SH-SY5Y (cell line): ENCODE measurements around the gene CLEC16A.

ENCODE experiments used
- GATA2 ChIP-seq: IDR thresholded peaks from 2 replicates; pipeline ENCODE4 v1.6.1; 2011; ENCODE audit warnings: mild to moderate bottlenecking, low read depth, low read length
- GATA3 ChIP-seq: IDR thresholded peaks from 2 replicates; pipeline ENCODE4 v1.6.1; 2011; ENCODE audit warnings: low read depth, mild to moderate bottlenecking, low read length, moderate library complexity

DNA sequence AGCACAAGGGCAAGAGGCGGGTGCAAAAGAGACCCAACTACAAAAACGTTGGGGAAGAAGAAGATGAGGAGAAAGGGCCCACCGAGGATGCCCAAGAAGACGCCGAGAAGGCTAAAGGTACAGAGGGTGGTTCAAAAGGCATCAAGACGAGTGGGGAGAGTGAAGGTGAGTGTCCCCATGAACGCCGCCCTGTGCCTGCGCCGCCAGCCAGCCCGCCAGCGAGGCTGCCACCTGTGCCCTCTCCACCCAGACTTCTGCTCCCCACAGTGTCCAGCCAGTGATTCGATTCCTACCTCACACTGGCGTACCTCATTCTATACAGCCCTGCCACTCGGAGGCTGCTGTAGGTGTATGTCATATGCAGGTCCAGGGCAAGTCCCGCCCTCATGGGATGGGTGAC lies 58.8 kb downstream of the CLEC16A start:
- TF ChIP-seq GATA2, result no peak
- no peak for TF ChIP-seq GATA3
